Bronchial epithelial cell (primary cell): Measurements from ENCODE around the gene R3HCC1L. TPM values are rescaled to one million over a fixed set of nuclear protein-coding genes. Genes with fewer than 3 reads are reported as not detected.
A peak's percentile ranks its signal among the peaks of the same experiment; 100 is the strongest.

Experiments used
- DNase-seq: peaks from one replicate; pipeline ENCODE4 v3.0.0-alpha.2; 2010; ENCODE audit warnings: low read depth
- FAIRE-seq: peaks from 2 replicates; lab custom pipeline; 2011; peaks lifted over from hg19 to GRCh38; lab: Jason Lieb, UNC
- H3K27me3 ChIP-seq: 2 replicates; pipeline ENCODE4 v1.5.1; 2011; ENCODE audit warnings: low read length; ENCODE audit not compliant: control insufficient read depth, insufficient read depth
- H3K36me3 ChIP-seq: 2 replicates; pipeline ENCODE4 v1.5.1; 2011; ENCODE audit warnings: low read length; ENCODE audit not compliant: control insufficient read depth, insufficient read depth
- H3K4me3 ChIP-seq: 2 replicates; pipeline ENCODE4 v1.5.1; 2011; ENCODE audit warnings: mild to moderate bottlenecking, low read depth, low read length, control low read depth
- total RNA-seq: library from RNA; depleted of rRNA; stranded (reverse); fragments of >200 nt; gene quantifications from 2 replicates; pipeline ENCODE4 v1.2.1, GENCODE V29; 2014
- TF ChIP-seq, protein P1 (sequence below): IDR thresholded peaks from 2 replicates; pipeline ENCODE4 v1.5.1; 2011; ENCODE audit warnings: mild to moderate bottlenecking, moderate library complexity, low read length, control low read depth, inconsistent platforms; ENCODE audit not compliant: insufficient read depth, severe bottlenecking

R3HCC1L gene
- total RNA-seq, 1 donor from 2014 or later = 13.7 TPM

- TF ChIP-seq, protein P1, sequence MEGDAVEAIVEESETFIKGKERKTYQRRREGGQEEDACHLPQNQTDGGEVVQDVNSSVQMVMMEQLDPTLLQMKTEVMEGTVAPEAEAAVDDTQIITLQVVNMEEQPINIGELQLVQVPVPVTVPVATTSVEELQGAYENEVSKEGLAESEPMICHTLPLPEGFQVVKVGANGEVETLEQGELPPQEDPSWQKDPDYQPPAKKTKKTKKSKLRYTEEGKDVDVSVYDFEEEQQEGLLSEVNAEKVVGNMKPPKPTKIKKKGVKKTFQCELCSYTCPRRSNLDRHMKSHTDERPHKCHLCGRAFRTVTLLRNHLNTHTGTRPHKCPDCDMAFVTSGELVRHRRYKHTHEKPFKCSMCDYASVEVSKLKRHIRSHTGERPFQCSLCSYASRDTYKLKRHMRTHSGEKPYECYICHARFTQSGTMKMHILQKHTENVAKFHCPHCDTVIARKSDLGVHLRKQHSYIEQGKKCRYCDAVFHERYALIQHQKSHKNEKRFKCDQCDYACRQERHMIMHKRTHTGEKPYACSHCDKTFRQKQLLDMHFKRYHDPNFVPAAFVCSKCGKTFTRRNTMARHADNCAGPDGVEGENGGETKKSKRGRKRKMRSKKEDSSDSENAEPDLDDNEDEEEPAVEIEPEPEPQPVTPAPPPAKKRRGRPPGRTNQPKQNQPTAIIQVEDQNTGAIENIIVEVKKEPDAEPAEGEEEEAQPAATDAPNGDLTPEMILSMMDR = no peak
- Histone ChIP-seq H3K27me3 (no peaks in the 10 kb centered on the region), H3K36me3 (no peaks in the 10 kb centered on the region), H3K4me3 (no peak overlapping the region)
- DNase-seq (no peak), FAIRE-seq (no peak)
Observed at GRCh38 chr10:98205351-98205750, 70.9 kb downstream of the R3HCC1L start.

GRCh38 chr10:98208925-98209324 lies 74.5 kb downstream of the R3HCC1L start:
- Histone ChIP-seq H3K27me3 (no peaks in the 10 kb centered on the region), H3K4me3 (no peak overlapping the region), H3K36me3 (no peaks in the 10 kb centered on the region)
- DNase-seq (no peak), FAIRE-seq (no peak)
- TF ChIP-seq, protein P1 = no peak

GRCh38 chr10:98209441-98209840 lies 75.0 kb downstream of the R3HCC1L start:
- no peak for FAIRE-seq

GRCh38 chr10:98212196-98212595 lies 77.7 kb downstream of the R3HCC1L start:
- FAIRE-seq (no peak), DNase-seq (peak; percentile 78)
- no peak overlapping the region for H3K4me3 ChIP-seq
- H3K36me3 ChIP-seq = no peaks in the 10 kb centered on the region
- TF ChIP-seq, protein P1 = no peak
- H3K27me3 ChIP-seq = no peaks in the 10 kb centered on the region

More at GRCh38 chr10:98209441-98209840, 75.0 kb downstream of the R3HCC1L start:
- Histone ChIP-seq H3K27me3 (no peaks in the 10 kb centered on the region), H3K4me3 (no peak overlapping the region), H3K36me3 (no peaks in the 10 kb centered on the region)
- no peak for DNase-seq
- TF ChIP-seq, protein P1 = no peak

GRCh38 chr10:98213740-98214139 lies 79.3 kb downstream of the R3HCC1L start:
- TF ChIP-seq, protein P1 = no peak
- no peaks in the 10 kb centered on the region for H3K27me3 ChIP-seq
- no peak for DNase-seq
- no peak for FAIRE-seq
- no peak overlapping the region for H3K4me3 ChIP-seq
- no peaks in the 10 kb centered on the region for H3K36me3 ChIP-seq

DNA sequence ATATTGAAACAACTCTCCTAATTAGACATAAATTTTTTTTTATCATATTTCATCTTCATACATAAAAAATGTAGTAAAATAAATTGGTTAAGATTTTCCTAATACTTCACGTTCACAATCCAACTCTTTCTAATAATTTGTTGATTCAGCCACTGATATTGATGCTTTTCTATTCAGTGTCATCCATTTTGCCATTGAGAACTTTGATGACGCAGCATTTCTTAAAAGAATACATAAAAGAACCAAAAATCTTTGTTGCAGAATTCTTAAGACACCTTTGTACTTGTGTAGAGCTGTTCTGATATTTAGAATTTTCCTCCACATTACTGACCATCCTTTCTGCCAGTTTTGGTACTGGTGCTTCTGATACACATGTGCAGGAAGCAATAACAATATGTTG lies 80.9 kb downstream of the R3HCC1L start:
- DNase-seq (no peak), FAIRE-seq (no peak)
- TF ChIP-seq, protein P1 = no peak
- no peak overlapping the region for H3K4me3 ChIP-seq
- no peaks in the 10 kb centered on the region for H3K36me3 ChIP-seq
- no peaks in the 10 kb centered on the region for H3K27me3 ChIP-seq
